Mesenchymal stem cell (in vitro differentiated cells and primary cell): Measurements from ENCODE around the gene NMNAT2.
A peak's percentile ranks its signal among the peaks of the same experiment; 100 is the strongest.

Experiments used
- DNase-seq: peaks from one replicate; pipeline ENCODE4 v3.0.0-alpha.2; 2013
- H2AFZ ChIP-seq: one replicate; pipeline ENCODE4 v1.6.1; 2013; ENCODE audit warnings: low read depth, mild to moderate bottlenecking, control low read depth, inconsistent platforms, low read length, moderate library complexity
- H2AK5ac ChIP-seq: 2 replicates; pipeline ENCODE4 v1.6.1; 2013; ENCODE audit warnings: low read length, moderate library complexity, mild to moderate bottlenecking, inconsistent platforms; ENCODE audit not compliant: severe bottlenecking
- H2BK120ac ChIP-seq: one replicate; pipeline ENCODE4 v1.6.1; 2013; ENCODE audit warnings: low read depth, mild to moderate bottlenecking, inconsistent platforms, low read length, moderate library complexity
- H2BK12ac ChIP-seq, 2 experiments: one replicate each; pipeline ENCODE4 v1.6.1; 2013; ENCODE audit warnings: inconsistent platforms in 2 of 2, low read length in 2 of 2, mild to moderate bottlenecking in 2 of 2, moderate library complexity in 2 of 2, control low read depth in 1 of 2
- H2BK15ac ChIP-seq: one replicate; pipeline ENCODE4 v1.6.1; 2013; ENCODE audit warnings: mild to moderate bottlenecking, low read depth, inconsistent platforms; ENCODE audit not compliant: poor library complexity, severe bottlenecking
- H2BK5ac ChIP-seq: 2 replicates; pipeline ENCODE4 v1.6.1; 2013; ENCODE audit warnings: low read depth, mild to moderate bottlenecking, low read length, control low read depth, inconsistent platforms; ENCODE audit not compliant: poor library complexity, severe bottlenecking
- H3K14ac ChIP-seq, 2 experiments: one replicate each; pipeline ENCODE4 v1.6.1; 2013; ENCODE audit warnings: inconsistent platforms in 2 of 2, low read length in 2 of 2, control low read depth in 1 of 2, mild to moderate bottlenecking in 1 of 2, moderate library complexity in 1 of 2
- H3K18ac ChIP-seq, 2 experiments: one replicate each; pipeline ENCODE4 v1.6.1; 2013; ENCODE audit warnings: inconsistent platforms in 2 of 2, low read length in 2 of 2, control low read depth in 1 of 2, low read depth in 1 of 2, mild to moderate bottlenecking in 1 of 2
- H3K23ac ChIP-seq, 2 experiments: one replicate each; pipeline ENCODE4 v1.6.1; 2013; ENCODE audit warnings: inconsistent platforms in 2 of 2, low read length in 2 of 2, mild to moderate bottlenecking in 2 of 2, moderate library complexity in 2 of 2, control low read depth in 1 of 2
- H3K27ac ChIP-seq: 2 replicates; pipeline ENCODE4 v1.5.1; 2013; ENCODE audit warnings: mild to moderate bottlenecking, moderate library complexity, low read length, control low read depth, inconsistent platforms; ENCODE audit not compliant: poor library complexity, severe bottlenecking
- H3K27me3 ChIP-seq, 2 experiments: 2 replicates each; pipeline versions ENCODE4 v1.6.1 to v1.7.0; 2013; ENCODE audit warnings: low read length in 2 of 2, mild to moderate bottlenecking in 2 of 2, moderate library complexity in 2 of 2, control low read depth in 1 of 2, inconsistent platforms in 1 of 2; ENCODE audit not compliant: control insufficient read depth in 1 of 2, insufficient read depth in 1 of 2
- H3K36me3 ChIP-seq, 2 experiments: 2 replicates each; pipeline versions ENCODE4 v1.6.1 to v1.7.0; 2013; ENCODE audit warnings: low read length in 2 of 2, control low read depth in 1 of 2, inconsistent platforms in 1 of 2, low read depth in 1 of 2, mild to moderate bottlenecking in 1 of 2; ENCODE audit not compliant: insufficient read depth in 2 of 2, control insufficient read depth in 1 of 2
- H3K4ac ChIP-seq, 2 experiments: one replicate each; pipeline ENCODE4 v1.6.1; 2013; ENCODE audit warnings: inconsistent platforms in 2 of 2, low read length in 2 of 2, mild to moderate bottlenecking in 2 of 2, moderate library complexity in 2 of 2, control low read depth in 1 of 2, low read depth in 1 of 2
- H3K4me1 ChIP-seq: 2 replicates; pipeline ENCODE4 v1.6.1; 2013; ENCODE audit warnings: low read depth, low read length, control low read depth; ENCODE audit not compliant: control insufficient read depth, insufficient read depth
- H3K4me2 ChIP-seq: 2 replicates; pipeline ENCODE4 v1.6.1; 2013; ENCODE audit warnings: low read length, mild to moderate bottlenecking, inconsistent platforms; ENCODE audit not compliant: poor library complexity, severe bottlenecking
- H3K4me3 ChIP-seq, 2 experiments: 2 replicates each; pipeline versions ENCODE4 v1.5.1 to v1.7.0; 2013; ENCODE audit warnings: low read length in 2 of 2, mild to moderate bottlenecking in 2 of 2, control low read depth in 1 of 2, low read depth in 1 of 2; ENCODE audit not compliant: insufficient read depth in 1 of 2
- H3K79me1 ChIP-seq: replicated peaks from 2 replicates; pipeline ENCODE4 v1.6.1; 2013; ENCODE audit warnings: mild to moderate bottlenecking, control low read depth, low read length, inconsistent platforms; ENCODE audit not compliant: poor library complexity, severe bottlenecking
- H3K9ac ChIP-seq: 2 replicates; pipeline ENCODE4 v1.7.0; 2013; ENCODE audit warnings: mild to moderate bottlenecking, low read length, moderate library complexity
- H3K9me3 ChIP-seq: 2 replicates; pipeline ENCODE4 v1.7.0; 2013; ENCODE audit warnings: mild to moderate bottlenecking, low read length; ENCODE audit not compliant: control insufficient read depth
- H4K8ac ChIP-seq: one replicate; pipeline ENCODE4 v1.6.1; 2013; ENCODE audit warnings: inconsistent platforms, mild to moderate bottlenecking, low read length, moderate library complexity
- H4K91ac ChIP-seq: one replicate; pipeline ENCODE4 v1.6.1; 2013; ENCODE audit warnings: mild to moderate bottlenecking, low read length, inconsistent platforms
- WGBS: methylation state at CpG from one replicate; pipeline ENCODE4 v1.1.7; 2013; ENCODE audit warnings: mixed read lengths; 5-methylcytosine and 5-hydroxymethylcytosine counted together

Gene NMNAT2

DNA sequence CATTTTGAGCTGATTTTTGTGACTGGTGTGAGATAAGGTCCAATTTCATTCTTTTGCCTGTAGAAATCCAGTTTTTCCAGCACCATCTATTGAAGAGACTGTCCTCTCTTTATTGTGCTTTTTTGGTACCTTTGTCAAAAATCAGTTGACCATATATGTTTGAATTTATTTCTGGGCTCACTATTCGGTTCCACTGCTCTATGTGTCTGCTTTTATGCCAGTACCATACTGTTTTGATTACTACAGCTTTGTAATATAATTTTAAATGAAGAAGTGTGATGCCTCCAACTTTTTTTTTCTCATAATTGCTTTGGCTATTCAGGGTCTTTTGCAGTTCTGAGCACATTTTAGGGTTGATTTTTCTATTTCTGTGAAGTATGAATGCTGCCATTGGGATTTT lies 163.1 kb downstream of the NMNAT2 start:
- no peak overlapping the region for H4K91ac ChIP-seq
- H3K4me3 ChIP-seq = no peak overlapping the region
- no peak overlapping the region for H3K4me2 ChIP-seq
- H3K79me1 ChIP-seq = no peaks in the 10 kb centered on the region
- no peak overlapping the region for H3K23ac ChIP-seq
- no peak overlapping the region for H2AFZ ChIP-seq
- no peaks in the 10 kb centered on the region for H3K4me1 ChIP-seq
- peaks cover 37% of the 10 kb centered on the region for H3K9me3 ChIP-seq
- H3K18ac ChIP-seq = no peak overlapping the region
- no peak overlapping the region for H3K9ac ChIP-seq
- H2BK5ac ChIP-seq = no peak overlapping the region
- no peak overlapping the region for H3K4ac ChIP-seq
- H2AK5ac ChIP-seq = no peak overlapping the region
- H2BK12ac ChIP-seq = no peak overlapping the region
- no peak overlapping the region for H2BK120ac ChIP-seq
- no peak for DNase-seq
- no peak overlapping the region for H2BK15ac ChIP-seq
- no peak overlapping the region for H3K27ac ChIP-seq
- no peak overlapping the region for H4K8ac ChIP-seq
- no peak overlapping the region for H3K14ac ChIP-seq
- H3K27me3 ChIP-seq = no peaks in the 10 kb centered on the region
- no CpG with 5 or more reads among the region's 1 CpG for WGBS
- peaks cover 0 to 7% of the 10 kb centered on the region in 2 experiments for H3K36me3 ChIP-seq

DNA sequence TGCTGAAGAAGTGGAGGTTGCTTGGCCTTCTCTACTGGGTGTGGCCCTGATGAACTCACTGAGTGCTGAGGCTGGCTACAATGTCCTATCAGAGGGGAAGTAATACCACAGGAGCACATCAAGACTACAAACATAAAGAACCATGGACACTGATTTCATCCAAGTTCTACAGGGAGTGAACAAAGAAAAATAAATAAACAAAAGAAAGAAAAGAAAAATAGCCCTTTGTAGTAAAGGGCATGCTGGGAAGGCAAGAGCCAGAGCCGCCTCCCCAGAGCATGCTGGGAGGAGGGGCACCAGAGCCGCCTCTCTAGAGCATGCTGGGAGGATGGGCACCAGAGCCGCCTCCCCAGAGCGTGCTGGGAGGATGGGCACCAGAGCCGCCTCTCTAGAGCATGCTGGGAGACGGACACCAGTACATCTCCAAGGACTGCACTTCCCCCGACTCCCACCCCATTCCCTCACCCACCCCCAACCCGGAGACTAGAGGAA lies 166.2 kb downstream of the NMNAT2 start:
- Histone ChIP-seq H2AFZ (no peak overlapping the region), H2BK15ac (no peak overlapping the region), H2BK5ac (no peak overlapping the region), H3K4me2 (no peak overlapping the region), H3K4ac (no peak overlapping the region), H3K79me1 (no peaks in the 10 kb centered on the region), H3K9ac (no peak overlapping the region), H3K18ac (peak overlapping the region in 1 of 2 experiments; percentile 74), H3K14ac (peak overlapping the region in 1 of 2 experiments; percentile 26), H3K27me3 (no peaks in the 10 kb centered on the region), H2BK12ac (peak overlapping the region; percentile 47 to 79), H3K27ac (no peak overlapping the region), H3K9me3 (peaks cover 41% of the 10 kb centered on the region), H3K36me3 (peaks cover 0 to 7% of the 10 kb centered on the region in 2 experiments), H2AK5ac (no peak overlapping the region), H4K91ac (no peak overlapping the region), H2BK120ac (no peak overlapping the region), H3K23ac (no peak overlapping the region), H3K4me1 (no peaks in the 10 kb centered on the region), H3K4me3 (no peak overlapping the region), H4K8ac (peak overlapping the region; percentile 36)
- WGBS = 94% methylated on average over 3 of the region's 8 CpGs
- no peak for DNase-seq

DNA sequence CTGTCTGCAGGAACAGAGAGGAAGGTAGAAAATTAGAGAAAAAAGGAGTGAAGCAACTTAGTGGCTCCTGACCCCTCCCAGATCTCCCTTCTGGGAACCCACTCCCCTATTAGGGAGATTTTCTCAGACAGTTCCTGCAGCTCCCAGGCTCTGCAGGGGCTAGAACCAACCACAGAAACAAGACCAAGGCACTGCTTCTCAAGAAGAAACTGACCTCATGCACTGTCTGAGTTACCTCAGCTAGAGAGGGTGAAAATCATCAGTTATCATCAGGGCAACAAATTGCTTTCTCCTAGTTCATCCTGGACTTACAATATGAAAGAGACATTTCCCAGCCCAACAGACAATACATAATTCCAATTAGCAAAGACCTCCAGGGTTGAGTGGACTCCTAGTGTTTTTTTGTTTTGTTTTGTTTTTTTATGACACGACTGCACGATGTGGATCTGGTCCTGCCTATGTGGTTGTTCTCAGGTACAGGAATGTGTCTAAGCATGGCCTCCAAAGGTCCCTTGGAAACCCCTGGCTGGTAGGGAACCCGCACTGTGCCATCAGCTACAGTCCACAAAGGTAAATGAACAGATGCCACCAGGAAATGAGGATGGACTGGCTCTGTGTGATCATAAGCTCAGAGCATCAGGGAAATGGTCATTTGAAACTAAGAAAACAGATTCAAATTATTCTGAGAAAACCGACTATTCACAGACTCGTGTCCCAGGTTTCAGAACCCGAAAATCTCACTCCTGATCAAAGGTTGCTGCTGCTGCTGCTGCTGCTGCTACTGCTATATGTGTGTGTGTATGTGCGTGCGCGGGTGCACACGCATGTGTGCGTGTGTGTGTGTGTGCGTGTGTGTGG lies 166.8 kb downstream of the NMNAT2 start:
- H3K9me3 ChIP-seq = peaks cover 41% of the 10 kb centered on the region
- peak overlapping the region in 1 of 2 experiments; percentile 74 for H3K18ac ChIP-seq
- no peak overlapping the region for H3K9ac ChIP-seq
- no peaks in the 10 kb centered on the region for H3K4me1 ChIP-seq
- peak overlapping the region; percentile 36 for H4K8ac ChIP-seq
- H2BK12ac ChIP-seq = peak overlapping the region; percentile 47 to 79
- H3K4me2 ChIP-seq = no peak overlapping the region
- H2BK15ac ChIP-seq = peak overlapping the region; percentile 36
- no peak overlapping the region for H2AK5ac ChIP-seq
- no peak overlapping the region for H3K23ac ChIP-seq
- no peak overlapping the region for H3K27ac ChIP-seq
- H3K14ac ChIP-seq = peak overlapping the region in 1 of 2 experiments; percentile 26
- 97% methylated on average over 10 of the region's 12 CpGs for WGBS
- H3K27me3 ChIP-seq = no peaks in the 10 kb centered on the region
- H3K4me3 ChIP-seq = no peak overlapping the region
- no peaks in the 10 kb centered on the region for H3K79me1 ChIP-seq
- no peak overlapping the region for H4K91ac ChIP-seq
- DNase-seq = no peak
- peaks cover 0 to 7% of the 10 kb centered on the region in 2 experiments for H3K36me3 ChIP-seq
- no peak overlapping the region for H2BK120ac ChIP-seq
- no peak overlapping the region for H2AFZ ChIP-seq
- H2BK5ac ChIP-seq = no peak overlapping the region
- no peak overlapping the region for H3K4ac ChIP-seq

DNA sequence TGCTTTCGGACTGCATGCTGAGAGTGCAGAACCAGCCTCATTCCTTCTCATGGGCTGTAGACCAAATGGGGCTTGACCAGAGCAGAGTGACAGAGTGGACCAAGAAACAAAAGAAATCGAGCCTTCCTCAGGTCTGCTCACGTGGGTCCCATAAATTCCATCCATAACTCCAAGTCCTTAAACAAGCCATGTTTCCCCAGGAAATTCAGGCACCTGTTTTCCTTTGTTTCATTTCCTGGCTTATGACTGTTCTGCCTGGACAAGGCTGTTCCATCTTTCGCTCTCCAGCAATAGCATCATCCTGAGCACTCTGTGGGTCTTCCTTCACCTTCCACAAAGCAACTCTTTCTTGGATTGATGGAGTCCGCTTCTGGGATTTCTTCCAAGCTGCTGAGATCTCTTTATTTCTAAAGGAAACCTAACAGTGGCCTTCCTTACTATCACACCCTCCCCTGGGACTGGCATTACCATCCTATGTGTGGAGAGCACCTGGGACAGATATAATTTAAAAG lies 168.2 kb downstream of the NMNAT2 start:
- Histone ChIP-seq H4K8ac (no peak overlapping the region), H2AK5ac (no peak overlapping the region), H3K18ac (no peak overlapping the region), H2BK12ac (no peak overlapping the region), H3K4me1 (no peaks in the 10 kb centered on the region), H3K23ac (no peak overlapping the region), H2AFZ (no peak overlapping the region), H3K27me3 (no peaks in the 10 kb centered on the region), H3K4me3 (no peak overlapping the region), H3K36me3 (peaks cover 0 to 4% of the 10 kb centered on the region in 2 experiments), H3K4ac (no peak overlapping the region), H2BK15ac (no peak overlapping the region), H3K27ac (no peak overlapping the region), H3K9ac (no peak overlapping the region), H2BK5ac (no peak overlapping the region), H3K4me2 (no peak overlapping the region), H3K14ac (no peak overlapping the region), H4K91ac (no peak overlapping the region), H3K9me3 (peaks cover 33% of the 10 kb centered on the region), H2BK120ac (no peak overlapping the region), H3K79me1 (no peaks in the 10 kb centered on the region)
- 95% methylated on average over 5 of the region's 5 CpGs for WGBS
- no peak for DNase-seq
